PFSK-1 (cell line): ENCODE results near the gene NEB.

Experiments
- FOXP2 ChIP-seq: optimal IDR thresholded peaks from 2 replicates; pipeline ENCODE3; 2011; ENCODE audit warnings: borderline replicate concordance, control low read depth, inconsistent platforms; ENCODE audit not compliant: insufficient read depth; ENCODE audit errors: extremely low read length, extremely low read depth
- POLR2AphosphoS5 ChIP-seq: IDR thresholded peaks from 2 replicates; pipeline ENCODE4 v1.6.1; 2012; ENCODE audit warnings: low read depth, mild to moderate bottlenecking, control low read depth, low read length, moderate library complexity
- SIN3A ChIP-seq: IDR thresholded peaks from 2 replicates; pipeline ENCODE4 v1.6.1; 2012; ENCODE audit warnings: mild to moderate bottlenecking, low read length, moderate library complexity, borderline replicate concordance; ENCODE audit not compliant: insufficient read depth
- TAF1 ChIP-seq: IDR thresholded peaks from 2 replicates; pipeline ENCODE4 v1.6.1; 2012; ENCODE audit warnings: low read length, control low read depth, borderline replicate concordance; ENCODE audit not compliant: insufficient read depth
- TF ChIP-seq, protein P1 (sequence below), 2 experiments: IDR thresholded peaks; 2 replicates each; pipeline versions ENCODE4 v1.6.1 to v1.8.0; 2011 to 2012; ENCODE audit warnings: low read depth in 2 of 2, low read length in 2 of 2, control low read depth in 1 of 2, inconsistent platforms in 1 of 2, mild to moderate bottlenecking in 1 of 2, moderate library complexity in 1 of 2; ENCODE audit not compliant: insufficient read depth in 1 of 2

The NEB gene

DNA sequence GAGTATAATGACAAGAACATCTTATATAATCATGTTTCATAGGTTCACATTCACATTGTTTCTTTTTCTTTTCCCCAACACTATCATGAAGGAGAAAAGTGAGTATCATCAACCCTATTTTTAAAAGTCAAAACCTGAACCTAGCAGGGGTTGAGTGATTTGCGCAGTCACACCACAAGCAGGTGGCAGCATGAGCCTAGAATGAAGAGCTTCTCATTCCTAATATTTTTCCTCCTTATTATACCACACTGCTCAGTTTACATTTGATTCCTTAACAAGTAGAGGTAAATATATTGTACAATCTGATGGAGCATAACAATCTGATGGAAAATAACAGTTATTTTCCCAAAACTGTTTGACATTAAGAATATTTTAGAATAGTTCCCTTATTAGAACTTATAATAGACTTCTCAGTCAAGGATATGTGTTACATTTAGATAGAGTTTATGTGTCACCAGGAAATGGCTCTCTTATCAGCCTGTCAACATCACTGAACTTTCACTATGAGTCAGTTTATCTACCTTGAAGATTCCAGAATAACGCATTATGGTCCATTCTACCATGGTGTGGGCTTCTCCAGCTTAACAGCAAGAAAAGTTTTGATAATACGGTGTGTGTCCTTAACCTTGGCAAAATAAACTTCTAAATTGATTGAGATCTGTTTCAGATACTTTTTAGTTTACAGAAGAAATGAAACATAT is 119.5 kb downstream of the NEB start:
- TF ChIP-seq, protein P1, sequence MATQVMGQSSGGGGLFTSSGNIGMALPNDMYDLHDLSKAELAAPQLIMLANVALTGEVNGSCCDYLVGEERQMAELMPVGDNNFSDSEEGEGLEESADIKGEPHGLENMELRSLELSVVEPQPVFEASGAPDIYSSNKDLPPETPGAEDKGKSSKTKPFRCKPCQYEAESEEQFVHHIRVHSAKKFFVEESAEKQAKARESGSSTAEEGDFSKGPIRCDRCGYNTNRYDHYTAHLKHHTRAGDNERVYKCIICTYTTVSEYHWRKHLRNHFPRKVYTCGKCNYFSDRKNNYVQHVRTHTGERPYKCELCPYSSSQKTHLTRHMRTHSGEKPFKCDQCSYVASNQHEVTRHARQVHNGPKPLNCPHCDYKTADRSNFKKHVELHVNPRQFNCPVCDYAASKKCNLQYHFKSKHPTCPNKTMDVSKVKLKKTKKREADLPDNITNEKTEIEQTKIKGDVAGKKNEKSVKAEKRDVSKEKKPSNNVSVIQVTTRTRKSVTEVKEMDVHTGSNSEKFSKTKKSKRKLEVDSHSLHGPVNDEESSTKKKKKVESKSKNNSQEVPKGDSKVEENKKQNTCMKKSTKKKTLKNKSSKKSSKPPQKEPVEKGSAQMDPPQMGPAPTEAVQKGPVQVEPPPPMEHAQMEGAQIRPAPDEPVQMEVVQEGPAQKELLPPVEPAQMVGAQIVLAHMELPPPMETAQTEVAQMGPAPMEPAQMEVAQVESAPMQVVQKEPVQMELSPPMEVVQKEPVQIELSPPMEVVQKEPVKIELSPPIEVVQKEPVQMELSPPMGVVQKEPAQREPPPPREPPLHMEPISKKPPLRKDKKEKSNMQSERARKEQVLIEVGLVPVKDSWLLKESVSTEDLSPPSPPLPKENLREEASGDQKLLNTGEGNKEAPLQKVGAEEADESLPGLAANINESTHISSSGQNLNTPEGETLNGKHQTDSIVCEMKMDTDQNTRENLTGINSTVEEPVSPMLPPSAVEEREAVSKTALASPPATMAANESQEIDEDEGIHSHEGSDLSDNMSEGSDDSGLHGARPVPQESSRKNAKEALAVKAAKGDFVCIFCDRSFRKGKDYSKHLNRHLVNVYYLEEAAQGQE (IDR thresholded peaks at IDR 0.05; ENCODE audit: insufficient read depth in 1 of 2, low read depth in 2 of 2, low read length in 2 of 2): no peak
- TF ChIP-seq SIN3A: no peak
- no peak for TF ChIP-seq TAF1
- no peak for TF ChIP-seq POLR2AphosphoS5
- no peak for TF ChIP-seq FOXP2

DNA sequence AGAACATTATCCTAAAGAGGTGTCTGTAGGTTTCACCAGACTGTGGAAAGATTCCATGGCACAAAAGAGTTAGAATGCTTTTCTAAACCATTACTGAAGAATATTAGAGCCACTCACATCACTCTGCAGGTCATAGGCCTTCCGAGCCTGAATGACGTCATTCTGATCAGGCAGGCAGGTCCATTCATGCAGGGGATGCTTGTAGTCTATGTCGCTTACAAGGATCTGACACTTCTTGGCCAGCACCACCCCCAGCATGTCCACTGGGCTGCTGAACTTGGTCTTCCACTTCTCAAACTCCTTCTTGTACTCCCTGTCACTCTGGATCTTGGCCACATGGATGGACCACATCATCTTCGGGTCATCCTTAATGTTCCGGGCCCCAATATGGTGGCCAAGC is 120.1 kb downstream of the NEB start:
- TF ChIP-seq TAF1 (no peak), POLR2AphosphoS5 (no peak), SIN3A (no peak)
- TF ChIP-seq, protein P1 (IDR thresholded peaks at IDR 0.05; ENCODE audit: insufficient read depth in 1 of 2, low read depth in 2 of 2, low read length in 2 of 2): no peak

DNA sequence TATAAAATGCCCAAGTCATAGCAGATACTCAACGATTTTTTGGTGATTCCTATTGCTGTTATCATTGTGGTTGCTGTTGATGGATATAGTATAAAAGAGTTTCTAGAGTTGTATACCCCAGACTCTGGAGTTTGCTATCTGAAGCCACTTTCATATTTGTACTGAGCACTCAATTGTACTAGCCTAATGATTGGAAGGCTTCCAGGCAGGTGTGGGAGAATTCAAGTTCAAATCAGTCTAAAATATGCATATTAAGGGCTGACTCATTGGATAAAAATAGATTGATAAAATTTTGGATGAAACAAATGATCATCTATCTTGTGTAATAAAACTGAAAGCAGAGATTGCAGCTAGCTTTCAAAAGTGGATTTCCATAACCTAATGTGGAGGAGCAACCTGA is 122.9 kb downstream of the NEB start:
- TF ChIP-seq POLR2AphosphoS5 (no peak), FOXP2 (no peak), TAF1 (no peak), SIN3A (no peak)
- TF ChIP-seq, protein P1 (IDR thresholded peaks at IDR 0.05; ENCODE audit: insufficient read depth in 1 of 2, low read depth in 2 of 2, low read length in 2 of 2): no peak

DNA sequence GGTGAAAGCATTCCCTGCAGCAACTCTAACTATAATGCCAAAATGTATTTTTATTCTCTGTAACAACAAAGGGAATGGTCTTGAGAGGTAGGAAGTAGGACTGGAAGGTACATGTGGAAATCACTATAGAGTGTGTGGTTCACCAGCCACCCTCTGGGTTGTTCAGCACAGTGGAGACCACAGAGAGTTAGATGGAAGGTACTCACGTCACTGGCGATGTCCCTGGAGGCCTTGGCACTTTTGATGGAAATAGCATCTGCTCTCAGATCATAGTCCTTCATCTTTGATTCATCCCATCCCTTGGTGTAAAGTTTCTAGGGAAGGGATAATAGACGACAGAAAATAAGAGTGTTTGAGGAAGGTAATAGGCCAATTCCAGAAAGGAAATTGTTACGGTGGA is 124.0 kb downstream of the NEB start:
- TF ChIP-seq, protein P1 (IDR thresholded peaks at IDR 0.05; ENCODE audit: insufficient read depth in 1 of 2, low read depth in 2 of 2, low read length in 2 of 2): no peak
- no peak for TF ChIP-seq FOXP2
- no peak for TF ChIP-seq POLR2AphosphoS5
- TF ChIP-seq SIN3A: no peak
- no peak for TF ChIP-seq TAF1

DNA sequence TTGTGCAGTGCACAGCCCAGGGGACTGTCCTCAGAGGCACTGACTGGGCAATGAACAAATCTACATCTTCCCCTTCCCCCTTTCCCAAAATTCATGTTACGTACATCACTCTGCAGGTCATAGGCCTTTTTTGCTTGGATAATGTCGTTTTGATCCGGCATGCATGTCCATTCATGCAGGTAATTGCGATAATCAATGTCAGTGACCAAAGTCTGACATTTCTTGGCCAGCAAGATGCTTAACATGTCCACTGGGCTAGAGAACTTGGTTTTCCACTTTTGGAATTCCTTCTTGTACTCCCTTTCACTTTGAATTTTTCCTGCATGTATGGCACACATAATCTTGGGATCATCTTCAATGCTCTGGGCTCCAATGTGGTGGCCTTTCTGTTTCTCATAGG is 124.6 kb downstream of the NEB start:
- TF ChIP-seq, protein P1 (IDR thresholded peaks at IDR 0.05; ENCODE audit: insufficient read depth in 1 of 2, low read depth in 2 of 2, low read length in 2 of 2): no peak
- TF ChIP-seq SIN3A (no peak), FOXP2 (no peak), TAF1 (no peak), POLR2AphosphoS5 (no peak)
